ENCODE results near the gene CTBP2.
"Not testable (repeated sequence)": the region's sequence is repeated elsewhere in the genome, so short reads cannot be mapped to it uniquely, and the experiment has no call there.

Gene CTBP2

GRCh38 chr10:125154529-125154928 is 5.8 kb downstream of the CTBP2 start:
- no peak for DNase-seq (ENCODE audit: low read depth)
- TF ChIP-seq CTCF (IDR thresholded peaks at IDR 0.05; ENCODE audit: low read depth, low read length, missing control alignments), result no peak
- no peak overlapping the region for H3K4me3 ChIP-seq (ENCODE audit: low read depth, low read length)

GRCh38 chr10:125153703-125154490 is 6.5 kb downstream of the CTBP2 start:
- no peak for DNase-seq (ENCODE audit: low read depth)
- H3K4me3 ChIP-seq (ENCODE audit: low read depth, low read length), result no peak overlapping the region
- TF ChIP-seq CTCF (IDR thresholded peaks at IDR 0.05; ENCODE audit: low read depth, low read length, missing control alignments), result no peak

GRCh38 chr10:125152450-125153368 is 7.7 kb downstream of the CTBP2 start:
- DNase-seq (ENCODE audit: low read depth), result no peak
- no peak overlapping the region for H3K4me3 ChIP-seq (ENCODE audit: low read depth, low read length)
- no peak for TF ChIP-seq CTCF (IDR thresholded peaks at IDR 0.05; ENCODE audit: low read depth, low read length, missing control alignments)

- DNase-seq (ENCODE audit: low read depth), result no peak
- H3K4me3 ChIP-seq (ENCODE audit: low read depth, low read length), result no peak overlapping the region
- TF ChIP-seq CTCF (IDR thresholded peaks at IDR 0.05; ENCODE audit: low read depth, low read length, missing control alignments), result no peak
These were observed 8.6 kb downstream of the CTBP2 start for GRCh38 chr10:125151553-125152449.

GRCh38 chr10:125151170-125151552 is 9.2 kb downstream of the CTBP2 start:
- TF ChIP-seq CTCF (IDR thresholded peaks at IDR 0.05; ENCODE audit: low read depth, low read length, missing control alignments), result no peak
- H3K4me3 ChIP-seq (ENCODE audit: low read depth, low read length), result no peak overlapping the region

GRCh38 chr10:125150376-125151083 is 9.8 kb downstream of the CTBP2 start:
- H3K4me3 ChIP-seq (ENCODE audit: low read depth, low read length); DNase-seq (ENCODE audit: low read depth): not testable (repeated sequence)

More at GRCh38 chr10:125151170-125151552, 9.2 kb downstream of the CTBP2 start:
- no peak for DNase-seq (ENCODE audit: low read depth)

Measured in GM12864 (cell line).